ENCODE data around the gene CAMK1G.
A peak's percentile ranks its signal among the peaks of the same experiment; 100 is the strongest.

The CAMK1G gene

GRCh38 chr1:209601809-209602657, 18.5 kb downstream of the CAMK1G start:
- DNase-seq = peak; percentile 35 to 66

GRCh38 chr1:209603877-209604276, 20.4 kb downstream of the CAMK1G start:
- no peak for DNase-seq

DNA sequence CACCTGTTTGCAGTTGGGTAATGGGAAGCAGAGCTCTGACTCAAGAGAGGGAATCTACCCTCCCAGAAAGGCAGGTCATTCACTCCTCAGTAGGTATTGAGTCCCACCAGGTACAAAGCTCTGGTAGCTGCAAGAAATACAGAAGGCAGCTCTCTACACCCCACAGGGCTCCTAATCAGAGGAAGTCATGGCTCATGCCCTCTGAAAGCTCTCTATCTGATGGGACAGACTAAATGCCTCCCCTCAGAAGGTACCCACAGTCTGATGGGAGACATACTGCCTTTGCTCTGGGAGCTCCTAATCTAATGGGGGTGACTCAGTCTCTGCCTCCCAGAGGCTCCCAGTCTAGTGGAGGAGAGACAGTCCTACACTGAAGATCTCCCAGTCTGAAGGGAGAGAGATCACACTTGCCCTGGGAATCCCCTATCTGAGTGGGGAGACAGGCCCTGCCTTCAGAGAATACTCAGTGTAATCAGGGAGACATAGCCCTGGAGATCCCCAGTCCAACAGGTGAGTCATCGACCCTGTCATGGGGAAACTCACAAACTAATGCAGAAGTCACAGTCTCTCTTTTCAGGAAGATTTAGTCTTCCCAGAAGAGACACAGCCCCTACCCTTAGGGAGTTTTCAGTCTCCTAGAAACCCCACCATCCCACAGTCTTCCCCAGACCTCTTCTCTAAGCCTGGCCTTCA, 23.7 kb downstream of the CAMK1G start:
- no peak for DNase-seq

DNA sequence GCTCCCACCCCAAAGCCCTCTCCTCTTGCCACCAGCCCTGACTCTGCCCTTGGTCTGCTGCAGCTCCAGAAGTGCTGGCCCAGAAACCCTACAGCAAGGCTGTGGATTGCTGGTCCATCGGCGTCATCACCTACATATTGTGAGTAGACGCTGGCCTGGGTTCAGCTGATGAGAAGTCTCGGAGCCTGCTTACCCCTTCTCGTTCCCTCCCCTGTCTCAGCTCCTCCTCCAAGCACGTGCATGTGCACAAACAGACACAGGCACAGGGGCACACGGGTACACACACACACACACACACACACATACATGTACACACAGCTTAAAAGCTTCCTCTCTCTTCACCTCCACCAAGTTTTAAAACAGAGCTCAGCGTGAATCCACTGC, 24.3 kb downstream of the CAMK1G start:
- DNase-seq = no peak

DNA sequence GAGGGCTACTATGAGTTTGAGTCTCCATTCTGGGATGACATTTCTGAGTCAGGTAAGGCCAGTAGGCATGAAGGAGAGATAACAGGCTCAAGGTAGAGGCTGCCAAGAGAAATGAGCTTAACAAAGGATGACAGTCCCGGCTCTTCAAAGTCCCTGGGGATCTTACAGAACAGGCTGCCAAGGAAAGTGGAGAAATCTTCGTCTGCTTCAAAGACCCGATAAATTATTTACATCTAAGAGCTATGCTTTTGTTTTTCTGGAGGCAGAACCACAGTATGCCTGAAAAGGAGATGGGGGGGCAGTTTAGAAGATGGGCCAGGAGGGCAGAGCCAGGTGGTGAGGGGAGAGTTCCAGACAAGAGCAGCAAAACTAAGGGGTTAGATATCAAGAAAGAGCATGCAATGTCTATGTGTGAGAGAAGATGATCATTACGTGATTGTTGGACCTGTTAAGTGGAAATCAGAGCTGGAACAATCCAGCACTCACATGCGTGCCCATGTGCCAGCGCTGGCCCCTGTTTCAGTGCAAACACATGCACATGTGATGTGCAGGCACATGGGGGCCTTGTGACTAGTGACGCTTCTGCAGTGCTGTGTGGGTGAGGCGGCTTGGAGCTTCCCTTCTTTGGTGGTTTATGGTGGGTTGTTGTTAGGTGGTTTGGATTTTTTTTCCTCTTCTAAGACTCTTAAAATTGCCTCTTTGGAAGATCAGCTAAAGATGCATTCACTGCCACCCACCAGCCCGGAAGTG, 25.7 kb downstream of the CAMK1G start:
- no peak for DNase-seq

DNA sequence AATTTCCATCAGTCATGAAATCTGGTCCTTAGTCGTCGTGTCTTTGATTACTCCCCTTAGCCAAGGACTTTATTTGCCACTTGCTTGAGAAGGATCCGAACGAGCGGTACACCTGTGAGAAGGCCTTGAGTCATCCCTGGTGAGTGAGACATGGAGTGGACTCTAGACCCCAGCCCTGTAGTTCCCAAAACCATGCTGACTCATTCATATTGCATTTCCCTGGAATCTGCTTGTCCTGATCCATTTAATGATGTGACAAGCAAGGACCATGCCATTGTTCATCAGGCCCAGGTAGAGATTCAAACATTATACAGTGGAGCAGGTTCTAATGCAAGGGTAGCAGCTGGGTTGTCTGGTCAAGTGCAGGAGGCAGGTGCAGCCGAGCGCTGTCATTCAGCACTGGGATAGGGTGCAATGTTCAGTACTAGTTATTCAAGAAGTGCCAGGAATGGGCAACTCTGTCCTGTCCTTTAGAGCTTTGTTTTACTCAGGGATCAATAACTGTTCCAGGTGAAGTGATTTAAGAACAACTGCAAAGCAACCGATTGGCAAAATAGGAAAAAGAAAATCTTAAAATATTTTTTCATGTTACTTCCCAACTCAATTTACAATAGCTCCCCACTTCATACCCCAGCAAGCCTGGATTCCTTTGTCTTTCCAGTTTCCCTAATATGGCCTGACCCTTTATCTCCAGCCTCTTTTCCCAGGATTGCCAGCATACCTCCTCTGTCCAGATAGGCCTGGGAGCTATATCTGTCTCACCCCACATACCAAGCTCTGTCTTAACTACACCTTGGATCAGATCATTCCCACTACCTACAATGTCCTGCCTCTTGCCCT, 26.5 kb downstream of the CAMK1G start:
- DNase-seq = no peak

DNA sequence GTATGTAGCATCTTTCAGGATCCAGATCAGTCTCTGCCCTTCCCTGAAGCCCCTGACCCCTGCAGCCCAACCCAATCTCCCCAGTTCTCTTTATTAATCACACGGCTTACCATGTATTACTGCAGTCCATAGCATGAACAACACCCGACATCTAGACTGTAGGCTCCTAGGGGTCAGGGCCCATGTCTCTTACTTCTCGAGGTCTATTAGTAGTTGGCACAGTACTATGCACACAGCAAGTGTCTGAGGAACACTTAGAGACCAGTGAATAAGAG, 27.1 kb downstream of the CAMK1G start:
- DNase-seq = no peak

DNA sequence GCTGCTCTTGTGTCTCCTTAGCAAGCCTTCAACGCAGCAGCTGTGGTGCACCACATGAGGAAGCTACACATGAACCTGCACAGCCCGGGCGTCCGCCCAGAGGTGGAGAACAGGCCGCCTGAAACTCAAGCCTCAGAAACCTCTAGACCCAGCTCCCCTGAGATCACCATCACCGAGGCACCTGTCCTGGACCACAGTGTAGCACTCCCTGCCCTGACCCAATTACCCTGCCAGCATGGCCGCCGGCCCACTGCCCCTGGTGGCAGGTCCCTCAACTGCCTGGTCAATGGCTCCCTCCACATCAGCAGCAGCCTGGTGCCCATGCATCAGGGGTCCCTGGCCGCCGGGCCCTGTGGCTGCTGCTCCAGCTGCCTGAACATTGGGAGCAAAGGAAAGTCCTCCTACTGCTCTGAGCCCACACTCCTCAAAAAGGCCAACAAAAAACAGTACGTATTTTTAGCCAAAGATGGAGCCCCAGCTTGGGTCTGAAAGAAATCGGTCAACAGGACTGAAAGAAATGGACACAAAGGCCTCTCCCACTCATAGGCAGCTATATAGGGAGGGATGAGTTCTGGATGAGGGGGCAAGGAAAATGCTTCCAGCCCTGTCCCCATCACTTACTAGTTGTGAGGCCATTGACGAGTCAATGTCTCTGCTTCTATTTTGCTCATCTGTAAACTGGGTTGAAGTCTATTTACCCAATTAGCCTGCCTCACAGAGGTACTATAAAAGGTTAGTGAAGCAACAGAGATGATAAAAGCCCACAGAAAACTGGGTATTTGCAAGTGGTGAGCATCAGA, 28.5 kb downstream of the CAMK1G start:
- DNase-seq = no peak

- DNase-seq = no peak
These were observed 29.3 kb downstream of the CAMK1G start for GRCh38 chr1:209612646-209613399.

DNA sequence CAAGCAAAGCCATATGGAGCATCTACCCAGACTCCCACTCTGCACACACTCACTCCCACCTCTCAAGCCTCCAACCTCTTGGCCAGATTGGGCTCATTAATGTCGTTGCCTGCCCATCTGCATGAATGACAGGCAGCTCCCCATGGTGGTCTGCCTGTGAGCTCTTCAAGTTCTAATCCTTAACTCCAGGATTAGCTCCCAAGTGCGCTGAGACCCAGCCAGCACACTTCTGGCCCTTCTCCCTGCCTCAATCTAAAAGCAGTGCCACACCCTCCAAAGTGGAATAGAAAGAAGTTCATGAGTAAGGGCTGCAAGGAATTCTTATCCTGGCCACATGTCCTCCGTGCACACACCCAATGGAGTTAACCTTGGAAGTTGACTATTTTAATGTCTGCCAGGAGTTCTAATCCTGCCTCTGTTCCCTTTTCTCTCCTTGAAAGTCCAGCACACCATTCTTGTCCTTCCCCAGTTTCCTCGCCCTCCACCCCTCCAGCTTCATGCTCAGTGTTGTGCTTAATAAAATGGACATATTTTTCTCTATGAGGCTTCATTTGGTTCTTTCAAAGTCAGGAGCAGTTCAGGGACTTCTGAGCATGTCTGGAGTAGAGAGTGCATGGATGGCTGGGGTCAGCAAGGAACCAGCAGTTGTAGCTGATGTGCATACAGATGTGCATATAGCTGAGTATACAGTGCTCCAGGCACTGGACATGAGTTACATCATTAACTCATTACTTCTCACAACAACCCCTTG, 30.1 kb downstream of the CAMK1G start:
- DNase-seq = no peak

DNA sequence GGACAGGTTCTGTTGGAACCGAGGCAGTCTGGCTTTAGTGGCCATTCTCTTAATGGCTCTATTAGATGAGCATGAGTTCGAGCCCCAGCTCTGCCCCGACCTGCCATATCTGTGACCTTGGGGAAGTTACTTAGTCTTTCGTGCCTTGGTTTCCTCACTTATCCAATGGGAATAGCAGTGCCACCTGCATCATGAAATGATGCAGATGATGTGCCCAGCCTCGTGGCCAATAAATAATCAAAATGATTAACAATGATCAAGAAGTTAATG, 30.6 kb downstream of the CAMK1G start:
- no peak for DNase-seq

DNA sequence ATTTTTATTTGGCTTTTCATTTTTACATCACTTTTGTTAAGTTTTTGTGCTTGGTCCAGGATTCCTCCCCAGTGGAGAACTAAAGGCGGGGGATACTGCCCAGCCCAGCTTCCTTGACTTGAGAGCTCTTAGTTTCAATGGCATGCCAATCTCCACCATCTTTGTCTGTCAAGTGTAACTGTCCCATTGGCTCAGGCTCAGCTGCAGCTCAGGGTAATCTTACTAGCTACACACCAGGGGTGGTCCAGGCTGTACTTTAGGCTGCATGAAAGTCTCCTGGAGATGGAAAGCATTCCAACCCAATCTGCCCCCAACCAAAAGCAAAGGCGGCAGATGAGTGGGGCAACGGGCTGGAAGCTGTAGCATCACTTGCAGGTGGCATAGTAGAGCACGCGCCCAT, 31.4 kb downstream of the CAMK1G start:
- no peak for DNase-seq

DNA sequence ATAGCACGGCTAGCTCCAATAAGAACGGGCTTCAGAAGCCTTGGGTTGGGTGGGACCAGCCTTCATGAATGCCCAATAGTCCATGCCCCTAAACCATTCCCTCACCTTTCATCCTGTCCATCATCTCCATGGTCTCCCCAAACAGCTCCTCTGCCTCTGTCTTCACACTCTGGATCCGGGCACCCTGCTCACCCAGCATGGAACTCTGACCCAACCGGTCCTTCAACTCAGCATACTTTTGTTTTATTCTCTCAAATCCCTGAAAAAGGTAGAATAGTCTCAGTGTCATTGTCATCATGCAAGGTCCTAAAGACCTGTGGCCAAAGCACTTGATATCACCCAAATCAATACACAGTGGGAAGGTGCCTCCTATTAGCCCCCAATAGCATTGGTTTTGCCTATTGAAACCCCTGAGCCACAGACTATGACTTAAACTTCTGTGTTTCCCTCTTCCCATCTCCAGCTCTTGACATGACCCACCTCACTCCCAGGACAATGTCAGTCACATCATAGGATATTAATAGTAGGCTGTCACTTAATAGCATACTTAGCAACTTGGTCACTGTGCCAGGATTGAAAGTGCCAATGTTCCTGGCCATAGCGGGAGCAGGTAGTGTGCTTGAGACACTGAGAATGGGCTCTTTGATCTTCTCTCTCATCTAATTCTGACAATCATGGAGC, 33.0 kb downstream of the CAMK1G start:
- DNase-seq = no peak

GRCh38 chr1:209617047-209617673, 33.6 kb downstream of the CAMK1G start:
- no peak for DNase-seq

GRCh38 chr1:209617755-209618154, 34.2 kb downstream of the CAMK1G start:
- no peak for DNase-seq

DNA sequence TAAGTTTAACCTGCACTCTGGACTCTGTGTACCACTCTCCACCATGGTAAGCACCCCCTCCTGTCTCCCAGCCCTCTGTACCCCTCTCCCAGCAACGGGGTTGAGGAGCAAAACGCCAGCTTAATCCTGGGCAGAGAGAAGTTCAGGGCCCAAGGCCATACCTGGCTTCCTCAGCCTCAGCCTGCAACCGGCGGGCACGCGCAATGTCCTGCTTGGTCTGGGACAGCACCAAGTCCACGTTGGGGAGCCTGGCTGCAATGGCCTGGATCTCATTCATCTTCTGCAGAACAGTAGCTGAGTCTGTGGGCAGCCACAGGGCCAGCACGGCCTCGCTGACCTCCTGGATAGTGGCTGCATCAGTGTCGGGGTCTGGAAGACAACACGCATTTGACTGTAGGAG, 34.8 kb downstream of the CAMK1G start:
- DNase-seq = no peak

- peak; percentile 41 to 79 for DNase-seq
These were observed 35.4 kb downstream of the CAMK1G start for GRCh38 chr1:209618756-209619420.

GRCh38 chr1:209619696-209620486, 36.4 kb downstream of the CAMK1G start:
- peak; percentile 15 to 73 for DNase-seq
